Neural progenitor cell (in vitro differentiated cells): ENCODE data around the gene SSX2IP. TPM values are rescaled to one million over a fixed set of nuclear protein-coding genes. Genes with fewer than 3 reads are reported as not detected.

ENCODE experiments used
- DNase-seq: peaks from one replicate; pipeline ENCODE4 v3.0.0-alpha.2; 2016; ENCODE audit warnings: low spot score
- H2AFZ ChIP-seq: fragments of 200-600 bp; sonication (generic); replicated peaks from 2 replicates; pipeline ENCODE4 v1.6.1; 2016; ENCODE audit warnings: antibody characterized with exemption
- H3F3A ChIP-seq: fragments of 200-600 bp; sonication (generic); 2 replicates; pipeline ENCODE4 v1.6.1; 2016; ENCODE audit warnings: antibody characterized with exemption, low read depth
- H3K27ac ChIP-seq: fragments of 200-600 bp; sonication (generic); 2 replicates; pipeline ENCODE4 v1.5.1; 2016; ENCODE audit warnings: mild to moderate bottlenecking
- H3K27me3 ChIP-seq: fragments of 200-600 bp; sonication (generic); 2 replicates; pipeline ENCODE4 v1.6.1; 2016; ENCODE audit warnings: mild to moderate bottlenecking, moderate library complexity
- H3K36me3 ChIP-seq: fragments of 200-600 bp; sonication (generic); 2 replicates; pipeline ENCODE4 v1.5.1; 2016
- H3K4me1 ChIP-seq: fragments of 200-600 bp; sonication (generic); 2 replicates; pipeline ENCODE4 v1.6.1; 2016; ENCODE audit warnings: mixed run types
- H3K4me2 ChIP-seq: fragments of 200-600 bp; sonication (generic); 2 replicates; pipeline ENCODE4 v1.6.1; 2016
- H3K4me3 ChIP-seq: fragments of 200-600 bp; sonication (generic); 2 replicates; pipeline ENCODE4 v1.5.1; 2016
- H3K79me2 ChIP-seq: fragments of 200-600 bp; sonication (generic); 2 replicates; pipeline ENCODE4 v1.6.1; 2016; ENCODE audit warnings: low read depth
- H3K9ac ChIP-seq: fragments of 200-600 bp; sonication (generic); 2 replicates; pipeline ENCODE4 v1.6.1; 2016
- H3K9me3 ChIP-seq: fragments of 200-600 bp; sonication (generic); 2 replicates; pipeline ENCODE4 v1.5.1; 2016; ENCODE audit warnings: low read depth
- H4K20me1 ChIP-seq: fragments of 200-600 bp; sonication (generic); 2 replicates; pipeline ENCODE4 v1.6.1; 2016; ENCODE audit warnings: low read depth
- H3K27ac Mint-ChIP-seq: 3 replicates; pipeline ENCODE4 v1.8.0; 2021; ENCODE audit warnings: mixed read lengths
- H3K27me3 Mint-ChIP-seq: 2 replicates; pipeline ENCODE4 v1.8.0; 2022; ENCODE audit warnings: low read depth, mild to moderate bottlenecking, inconsistent platforms, moderate library complexity, mixed read lengths; ENCODE audit not compliant: insufficient read depth
- H3K36me3 Mint-ChIP-seq: 3 replicates; pipeline ENCODE4 v1.8.0; 2021; ENCODE audit warnings: mixed read lengths
- H3K4me1 Mint-ChIP-seq: 3 replicates; pipeline ENCODE4 v1.8.0; 2021; ENCODE audit warnings: mixed read lengths
- H3K4me3 Mint-ChIP-seq: 3 replicates; pipeline ENCODE4 v1.8.0; 2021; ENCODE audit warnings: mild to moderate bottlenecking, moderate library complexity, mixed read lengths
- H3K9me3 Mint-ChIP-seq: 3 replicates; pipeline ENCODE4 v1.8.0; 2020; ENCODE audit warnings: mixed read lengths
- EZH2 ChIP-seq: fragments of 200-600 bp; sonication (generic); IDR thresholded peaks from 2 replicates; pipeline ENCODE4 v1.6.1; 2017; ENCODE audit warnings: antibody characterized with exemption, mild to moderate bottlenecking, moderate library complexity
- EZH2phosphoT487 ChIP-seq: fragments of 200-600 bp; sonication (generic); IDR thresholded peaks from 2 replicates; pipeline ENCODE4 v1.6.1; 2017; ENCODE audit warnings: antibody characterized with exemption
- total RNA-seq: library from RNA; depleted of rRNA; stranded (reverse); fragments of >200 nt; gene quantifications from 2 replicates; pipeline ENCODE4 v1.2.3, GENCODE V29; 2015; ENCODE audit warnings: low replicate concordance
- TF ChIP-seq, protein P1 (sequence below): fragments of 200-600 bp; sonication (generic); IDR thresholded peaks from 2 replicates; pipeline ENCODE4 v1.5.1; 2017; ENCODE audit warnings: antibody characterized with exemption, mild to moderate bottlenecking

Gene SSX2IP
- total RNA-seq, 1 donor from 2014 or later: 54.1 TPM

DNA sequence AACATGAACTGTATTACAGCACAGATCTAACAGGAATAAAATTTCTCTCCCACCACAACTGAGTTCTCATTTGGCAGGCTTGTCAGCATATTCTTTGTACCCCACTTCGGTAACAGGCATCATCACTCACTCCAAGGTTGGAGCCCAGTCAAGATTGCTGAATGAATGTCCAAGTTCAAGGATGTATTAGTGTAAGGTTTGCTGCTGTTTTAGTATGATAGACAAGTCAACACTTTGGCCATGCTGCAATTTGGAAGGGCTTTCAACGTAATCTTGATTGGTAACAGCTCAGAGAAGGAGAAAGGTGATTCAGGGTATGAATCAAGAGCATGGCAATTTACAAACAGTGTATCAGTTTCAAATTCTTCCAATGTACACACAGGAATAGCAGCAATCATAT lies 6.8 kb downstream of the SSX2IP start:
- no peak overlapping the region for H3K27ac Mint-ChIP-seq
- H3K27me3 ChIP-seq: no peaks in the 10 kb centered on the region
- peaks cover 100% of the 10 kb centered on the region for H3K79me2 ChIP-seq
- H3F3A ChIP-seq: peaks cover under 1% of the 10 kb centered on the region
- no peak overlapping the region for H3K27ac ChIP-seq
- H3K36me3 Mint-ChIP-seq: peaks cover 6% of the 10 kb centered on the region
- H3K4me3 Mint-ChIP-seq: no peak overlapping the region
- DNase-seq: no peak
- no peaks in the 10 kb centered on the region for H3K27me3 Mint-ChIP-seq
- peaks cover 2% of the 10 kb centered on the region for H3K4me1 Mint-ChIP-seq
- H3K4me2 ChIP-seq: no peak overlapping the region
- H3K9me3 Mint-ChIP-seq: no peaks in the 10 kb centered on the region
- H4K20me1 ChIP-seq: peaks cover 49% of the 10 kb centered on the region
- TF ChIP-seq EZH2 (no peak), EZH2phosphoT487 (no peak)
- TF ChIP-seq, protein P1, sequence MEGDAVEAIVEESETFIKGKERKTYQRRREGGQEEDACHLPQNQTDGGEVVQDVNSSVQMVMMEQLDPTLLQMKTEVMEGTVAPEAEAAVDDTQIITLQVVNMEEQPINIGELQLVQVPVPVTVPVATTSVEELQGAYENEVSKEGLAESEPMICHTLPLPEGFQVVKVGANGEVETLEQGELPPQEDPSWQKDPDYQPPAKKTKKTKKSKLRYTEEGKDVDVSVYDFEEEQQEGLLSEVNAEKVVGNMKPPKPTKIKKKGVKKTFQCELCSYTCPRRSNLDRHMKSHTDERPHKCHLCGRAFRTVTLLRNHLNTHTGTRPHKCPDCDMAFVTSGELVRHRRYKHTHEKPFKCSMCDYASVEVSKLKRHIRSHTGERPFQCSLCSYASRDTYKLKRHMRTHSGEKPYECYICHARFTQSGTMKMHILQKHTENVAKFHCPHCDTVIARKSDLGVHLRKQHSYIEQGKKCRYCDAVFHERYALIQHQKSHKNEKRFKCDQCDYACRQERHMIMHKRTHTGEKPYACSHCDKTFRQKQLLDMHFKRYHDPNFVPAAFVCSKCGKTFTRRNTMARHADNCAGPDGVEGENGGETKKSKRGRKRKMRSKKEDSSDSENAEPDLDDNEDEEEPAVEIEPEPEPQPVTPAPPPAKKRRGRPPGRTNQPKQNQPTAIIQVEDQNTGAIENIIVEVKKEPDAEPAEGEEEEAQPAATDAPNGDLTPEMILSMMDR: no peak
- no peak overlapping the region for H3K9ac ChIP-seq
- no peaks in the 10 kb centered on the region for H3K9me3 ChIP-seq
- H3K36me3 ChIP-seq: no peaks in the 10 kb centered on the region
- no peak overlapping the region for H3K4me3 ChIP-seq
- H3K4me1 ChIP-seq: peaks cover 23% of the 10 kb centered on the region
- no peak overlapping the region for H2AFZ ChIP-seq

DNA sequence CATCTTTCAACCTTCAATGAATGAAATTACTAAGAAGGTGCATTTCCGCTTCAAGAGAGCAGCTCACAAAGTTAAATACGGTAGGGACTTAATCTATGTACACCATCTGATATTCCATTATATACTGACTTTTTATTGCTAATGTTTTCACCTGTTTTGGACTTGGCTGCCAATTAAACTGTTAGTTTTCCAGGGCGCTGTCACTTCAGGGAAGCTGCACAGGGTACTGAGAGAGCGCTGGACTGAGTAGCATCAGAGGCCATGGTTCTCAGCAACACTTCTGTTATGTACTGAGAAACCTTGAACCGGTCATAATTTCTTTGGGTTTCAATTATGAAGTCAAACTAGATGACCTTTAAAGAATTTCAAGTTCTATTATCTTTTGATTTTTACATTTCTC lies 8.2 kb downstream of the SSX2IP start:
- H3K4me3 Mint-ChIP-seq: no peak overlapping the region
- H3K27me3 Mint-ChIP-seq: no peaks in the 10 kb centered on the region

DNA sequence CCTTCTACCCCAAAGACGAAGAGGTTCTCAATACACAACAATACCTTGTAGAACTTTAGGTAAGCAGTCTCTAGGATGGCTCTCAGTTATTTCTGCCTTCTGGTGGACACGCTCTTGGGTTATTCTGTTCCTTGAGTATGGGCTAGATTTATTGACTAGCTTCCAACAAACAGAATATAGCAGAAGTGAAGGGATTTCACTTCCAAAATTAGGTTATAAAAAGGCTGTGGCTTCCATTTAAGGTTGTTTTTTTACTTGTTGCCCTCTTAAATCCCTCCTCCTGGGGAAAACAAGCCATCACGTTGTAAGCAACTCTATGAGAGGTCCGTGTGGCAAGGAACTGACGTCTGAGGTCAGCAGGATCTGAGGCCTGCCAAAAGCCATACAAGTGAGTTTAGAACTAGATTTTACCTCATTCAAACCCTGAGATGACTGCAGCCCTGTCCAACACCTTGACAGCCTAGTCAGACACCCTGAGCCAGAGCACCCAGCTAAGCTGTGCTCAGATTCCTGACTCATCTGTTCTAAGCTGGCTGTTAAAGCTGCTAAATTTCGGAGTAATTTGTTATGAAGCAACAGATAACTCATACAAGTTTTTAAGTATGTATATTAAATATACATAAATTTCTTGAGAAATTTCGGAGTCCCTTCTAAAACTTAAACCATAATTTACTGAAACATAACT lies 12.7 kb downstream of the SSX2IP start:
- Mint-ChIP-seq H3K36me3 (peaks cover 7% of the 10 kb centered on the region), H3K27ac (no peak overlapping the region), H3K4me1 (no peaks in the 10 kb centered on the region), H3K27me3 (no peaks in the 10 kb centered on the region), H3K9me3 (no peaks in the 10 kb centered on the region), H3K4me3 (no peak overlapping the region)
- Histone ChIP-seq H3K36me3 (no peaks in the 10 kb centered on the region), H3K79me2 (peaks cover 100% of the 10 kb centered on the region), H3F3A (no peaks in the 10 kb centered on the region), H3K9ac (no peak overlapping the region), H3K4me3 (no peak overlapping the region), H3K4me2 (no peak overlapping the region), H2AFZ (no peak overlapping the region), H3K9me3 (no peaks in the 10 kb centered on the region), H3K27ac (no peak overlapping the region), H3K4me1 (peaks cover 11% of the 10 kb centered on the region), H4K20me1 (peaks cover 51% of the 10 kb centered on the region), H3K27me3 (no peaks in the 10 kb centered on the region)
- TF ChIP-seq EZH2phosphoT487 (no peak), EZH2 (no peak)
- TF ChIP-seq, protein P1: no peak
- no peak for DNase-seq

More for the DNA sequence above, 8.2 kb downstream of the SSX2IP start:
- no peak overlapping the region for H2AFZ ChIP-seq
- H3K36me3 Mint-ChIP-seq: peaks cover 10% of the 10 kb centered on the region
- peaks cover 100% of the 10 kb centered on the region for H3K79me2 ChIP-seq
- no peak for TF ChIP-seq EZH2phosphoT487
- TF ChIP-seq, protein P1: no peak
- TF ChIP-seq EZH2: no peak
- no peak overlapping the region for H3K4me2 ChIP-seq
- no peaks in the 10 kb centered on the region for H3F3A ChIP-seq
- no peak for DNase-seq
- H3K27ac ChIP-seq: no peak overlapping the region
- H3K9me3 Mint-ChIP-seq: no peaks in the 10 kb centered on the region
- H3K4me1 ChIP-seq: peaks cover 10% of the 10 kb centered on the region
- no peak overlapping the region for H3K27ac Mint-ChIP-seq
- no peak overlapping the region for H3K4me3 ChIP-seq
- no peaks in the 10 kb centered on the region for H3K27me3 ChIP-seq
- H3K36me3 ChIP-seq: no peaks in the 10 kb centered on the region
- no peaks in the 10 kb centered on the region for H3K9me3 ChIP-seq
- no peak overlapping the region for H3K9ac ChIP-seq
- no peaks in the 10 kb centered on the region for H3K4me1 Mint-ChIP-seq
- H4K20me1 ChIP-seq: peaks cover 51% of the 10 kb centered on the region
